HepG2 (cell line): ENCODE measurements around the gene CCL27. TPM values are rescaled to one million over a fixed set of nuclear protein-coding genes. Genes with fewer than 3 reads are reported as not detected.

Experiments used
- ATAC-seq: fragments of 200-7000 bp; cut with Tn5 transposase; 3 replicates; pipeline ENCODE4 v1.9.1; 2020; ENCODE audit warnings: mild to moderate bottlenecking, moderate library complexity
- BruUV-seq: library from RNA; stranded (reverse); fragments of 400-500 nt; replicated peaks from 2 replicates; lab custom pipeline; 2021; lab: Mats Ljungman, UMichigan
- CTCF ChIA-PET: fragments of 300-600 bp; formaldehyde crosslinking; extraction: SDS; loops from one replicate; lab custom pipeline; 2021; ENCODE audit warnings: low total read pairs, inconsistent platforms, low intra/inter-chr PET ratio; lab: Yijun Ruan, JAX
- POLR2A ChIA-PET: fragments of 350-600 bp; sonication (Branson Sonifier 250); formaldehyde crosslinking; loops from one replicate; lab custom pipeline; 2020; ENCODE audit warnings: antibody characterized with exemption, inconsistent platforms; lab: Yijun Ruan, JAX
- DNase-seq: peaks from one replicate; pipeline ENCODE4 v3.0.0-alpha.2; 2015; ENCODE audit warnings: low spot score
- FAIRE-seq: peaks from 3 replicates; lab custom pipeline; 2011; peaks lifted over from hg19 to GRCh38; lab: Jason Lieb, UNC
- H2AFZ ChIP-seq: one replicate; pipeline ENCODE4 v1.6.1; 2011; ENCODE audit warnings: low read length, inconsistent platforms
- H3K27ac ChIP-seq: fragments of 300-600 bp; 3 replicates; pipeline ENCODE4 v1.8.0; 2011; ENCODE audit warnings: mixed run types, mild to moderate bottlenecking, mixed read lengths, low read length, inconsistent platforms; ENCODE audit not compliant: insufficient read depth; ENCODE audit errors: extremely low read length
- H3K27me3 ChIP-seq, 2 experiments: fragments of 200-600 bp in 1 of 2; 2 replicates in 1 of 2; 3 replicates in 1 of 2; pipeline versions ENCODE4 v1.6.0 to v1.8.0; 2011; ENCODE audit warnings: low read length in 2 of 2, mild to moderate bottlenecking in 2 of 2, moderate library complexity in 2 of 2, inconsistent platforms in 1 of 2; ENCODE audit not compliant: insufficient read depth in 2 of 2, control insufficient read depth in 1 of 2
- H3K36me3 ChIP-seq, 2 experiments: fragments of 200-600 bp in 1 of 2; replicated peaks in 1 of 2; 2 replicates in 1 of 2; 3 replicates in 1 of 2; pipeline versions ENCODE4 v1.5.1 to v1.8.0; 2011; ENCODE audit warnings: low read length in 2 of 2, inconsistent platforms in 1 of 2; ENCODE audit not compliant: insufficient read depth in 2 of 2, control insufficient read depth in 1 of 2
- H3K4me1 ChIP-seq: 2 replicates; pipeline ENCODE4 v1.5.1; 2012; ENCODE audit warnings: low read length, inconsistent platforms; ENCODE audit not compliant: insufficient read depth
- H3K4me2 ChIP-seq: 2 replicates; pipeline ENCODE4 v1.6.0; 2011; ENCODE audit warnings: low read depth, low read length, inconsistent platforms
- H3K4me3 ChIP-seq, 3 experiments: fragments of 200-600 bp in 1 of 3; sonication (generic), shearing (Covaris generic) in 1 of 3; replicated peaks in 1 of 3; 2 replicates each; pipeline ENCODE4 v1.5.1; 2011 to 2016; ENCODE audit warnings: low read length in 3 of 3, inconsistent platforms in 2 of 3, low read depth in 2 of 3, mild to moderate bottlenecking in 2 of 3, control low read depth in 1 of 3, mixed read lengths in 1 of 3; ENCODE audit not compliant: insufficient read depth in 1 of 3
- H3K79me2 ChIP-seq: one replicate; pipeline ENCODE4 v1.6.1; 2011; ENCODE audit warnings: low read length, inconsistent platforms; ENCODE audit not compliant: insufficient read depth
- H3K9ac ChIP-seq: 2 replicates; pipeline ENCODE4 v1.6.0; 2011; ENCODE audit warnings: mild to moderate bottlenecking, low read depth, low read length, inconsistent platforms; ENCODE audit not compliant: insufficient read depth
- H3K9me3 ChIP-seq: 2 replicates; pipeline ENCODE4 v1.5.1; 2012; ENCODE audit warnings: mild to moderate bottlenecking, low read length
- H4K20me1 ChIP-seq: 2 replicates; pipeline ENCODE4 v1.6.0; 2011; ENCODE audit warnings: inconsistent platforms, mild to moderate bottlenecking, low read length, moderate library complexity; ENCODE audit not compliant: insufficient read depth
- CCAR2 ChIP-seq: fragments of 200-400 bp; formaldehyde crosslinking; optimal IDR thresholded peaks from 2 replicates; pipeline ENCODE3; 2018; ENCODE audit warnings: low read depth, mild to moderate bottlenecking, low read length, moderate library complexity
- GABPA ChIP-seq, 2 experiments: IDR thresholded peaks; 2 replicates each; pipeline ENCODE4 v1.6.1; 2011 to 2016; ENCODE audit warnings: low read depth in 2 of 2, low read length in 1 of 2, missing biosample characterization in 1 of 2, missing genetic modification characterization in 1 of 2
- KLF15 ChIP-seq: sonication (generic); formaldehyde crosslinking; IDR thresholded peaks from 2 replicates; pipeline ENCODE4 v1.8.1; 2023; ENCODE audit warnings: borderline replicate concordance, mild to moderate bottlenecking, inconsistent platforms, missing genetic modification reagents, mixed read lengths
- NR2F6 ChIP-seq, 2 experiments: IDR thresholded peaks; 2 replicates each; pipeline ENCODE4 v1.6.1; 2016; ENCODE audit warnings: antibody characterized with exemption in 1 of 2, mild to moderate bottlenecking in 1 of 2
- SALL1 ChIP-seq: sonication (generic); formaldehyde crosslinking; IDR thresholded peaks from 2 replicates; pipeline ENCODE4 v1.8.0; 2022; ENCODE audit warnings: mild to moderate bottlenecking, missing genetic modification reagents
- TCF7 ChIP-seq: sonication (generic); IDR thresholded peaks from 2 replicates; pipeline ENCODE4 v1.6.1; 2016; ENCODE audit warnings: antibody characterized with exemption, low read depth
- ZNF549 ChIP-seq: sonication (generic); formaldehyde crosslinking; IDR thresholded peaks from 2 replicates; pipeline ENCODE4 v1.5.0; 2020; ENCODE audit warnings: missing genetic modification reagents
- ZNF709 ChIP-seq: sonication (generic); formaldehyde crosslinking; IDR thresholded peaks from 2 replicates; pipeline ENCODE4 v1.5.0; 2020; ENCODE audit warnings: mild to moderate bottlenecking, missing genetic modification reagents
- WGBS: methylation state at CpG from one replicate; pipeline ENCODE4 v1.1.6; 2017; ENCODE audit warnings: low lambda C conversion rate; 5-methylcytosine and 5-hydroxymethylcytosine counted together
- in situ Hi-C: cut with HindIII; loops from 2 replicates; pipeline ENCODE4 v1.10.0; 2017; ENCODE audit warnings: low pct_unique_long_range_greater_than_20kb; ENCODE audit not compliant: extremely low pct_ligation_motif_present
- intact Hi-C: fragments of 100-400 bp; cut with micrococcal nuclease; formaldehyde crosslinking; loops from one replicate; pipeline ENCODE4 v1.10.0; 2022; ENCODE audit not compliant: unreplicated experiment
- polyA plus RNA-seq, 8 experiments: library from polyadenylated mRNA; depleted of rRNA in 3 of 8; stranded (reverse) in 7 of 8; unstranded in 1 of 8; fragments of >200 nt; fragmentation: Illumina TruSeq in 4 of 8; extraction: Trizol in 4 of 8; gene quantifications; 2 replicates each; pipeline versions ENCODE4 v1.2.1 to v1.2.3, GENCODE V29; 2011 to 2016; ENCODE audit warnings: low read depth in 4 of 8, missing spikeins in 1 of 8, mixed read lengths in 1 of 8; ENCODE audit not compliant: insufficient read depth in 1 of 8
- total RNA-seq, 5 experiments: library from RNA; depleted of rRNA; stranded (reverse); fragments of >200 nt; fragmentation: Illumina TruSeq; extraction: Trizol; gene quantifications; 2 replicates each; pipeline ENCODE4 v1.2.3, GENCODE V29; 2016; ENCODE audit warnings: low read depth in 1 of 5
- TF ChIP-seq, protein P1 (sequence below): sonication (generic); formaldehyde crosslinking; IDR thresholded peaks from 2 replicates; pipeline ENCODE4 v1.4.0; 2020; ENCODE audit warnings: mild to moderate bottlenecking, missing genetic modification reagents

The CCL27 gene
- total and polyA plus RNA-seq, 2 of the 13 experiments (the other 11 are each of a cell fraction or from before 2014, with no cell fraction given): not detected

DNA sequence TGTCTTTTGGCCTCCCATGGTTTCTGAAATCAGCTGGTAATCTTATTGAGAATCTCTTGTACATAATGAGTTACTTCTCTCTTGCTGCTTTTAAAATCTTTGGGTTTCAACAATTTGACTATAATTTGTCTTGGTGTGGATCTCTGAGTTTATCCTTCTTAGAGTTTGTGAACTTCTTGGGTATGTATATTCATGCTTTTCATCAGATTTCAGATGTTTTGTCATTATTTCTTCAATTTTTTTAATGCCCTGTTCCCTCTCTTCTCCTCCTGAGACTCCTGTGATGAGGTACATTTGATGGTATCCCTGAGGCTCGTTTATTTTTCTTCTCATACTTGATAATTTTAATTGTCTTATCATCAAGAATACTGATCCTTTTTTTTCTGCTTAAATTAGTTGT lies 49.7 kb upstream of the CCL27 start:
- H3K4me1 ChIP-seq: no peaks in the 10 kb centered on the region
- in situ Hi-C loops (no loop called here), intact Hi-C loops (no loop called here)
- ATAC-seq: no peak
- H3K9ac ChIP-seq: no peak overlapping the region
- peak; percentile 26 for FAIRE-seq
- CTCF ChIA-PET: no interaction called here
- no peak overlapping the region for H3K4me2 ChIP-seq
- WGBS: 0% methylated on average over 1 of the region's 1 CpG
- no peaks in the 10 kb centered on the region for H3K9me3 ChIP-seq
- H3K36me3 ChIP-seq: no peaks in the 10 kb centered on the region
- H3K27me3 ChIP-seq: peaks cover 1 to 5% of the 10 kb centered on the region in 2 experiments; a peak in 3 of 5 replicates
- no peak overlapping the region for H3K27ac ChIP-seq
- H3K79me2 ChIP-seq: no peaks in the 10 kb centered on the region
- no TSS peak for BruUV-seq
- H4K20me1 ChIP-seq: no peaks in the 10 kb centered on the region
- POLR2A ChIA-PET: no interaction called here
- H3K4me3 ChIP-seq: no peak overlapping the region
- no peak overlapping the region for H2AFZ ChIP-seq
- DNase-seq: no peak
- TF ChIP-seq TCF7 (no peak), CCAR2 (no peak), ZNF709 (CRISPR knock-in tag) (no peak), SALL1 (CRISPR knock-in tag) (no peak)

DNA sequence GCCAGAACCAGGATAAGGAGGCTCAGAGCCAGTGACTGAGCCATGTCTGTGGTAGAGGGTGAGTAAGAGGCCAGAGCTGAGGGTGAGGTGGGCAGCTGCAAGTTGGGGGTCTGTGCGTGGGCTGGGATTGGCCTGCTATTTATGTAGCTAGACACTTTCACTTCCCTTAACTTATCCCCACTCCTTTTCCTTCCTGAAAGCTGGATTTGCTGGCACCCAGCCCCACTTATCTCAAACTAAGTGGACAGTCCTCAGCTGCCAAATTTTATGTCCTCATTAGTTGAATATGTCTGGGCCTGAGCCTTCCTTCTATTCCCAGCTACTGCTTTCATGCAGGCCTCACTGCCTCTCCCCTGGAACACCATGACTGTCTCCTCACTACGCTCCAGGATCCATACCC lies 47.6 kb upstream of the CCL27 start, which contains the start of gene CCL21:
CCL21 (minus strand) TSS at position 114 of the 400 bp plus-strand sequence; CDS start at position 44, 70 bp downstream.
- H3K9ac ChIP-seq: no peak within 1 kb of the TSS
- DNase-seq (no peak), FAIRE-seq (no peak), ATAC-seq (no peak)
- WGBS: 41% methylated on average over 2 of the region's 2 CpGs
- in situ Hi-C loops (no loop called here), intact Hi-C loops (no loop called here)
- no peaks in the 10 kb centered on the region for H3K36me3 ChIP-seq
- H3K4me1 ChIP-seq: no peaks in the 10 kb centered on the region
- no peak within 1 kb of the TSS for H3K4me3 ChIP-seq
- no peaks in the 10 kb centered on the region for H3K9me3 ChIP-seq
- H2AFZ ChIP-seq: no peak within 1 kb of the TSS
- no peak within 1 kb of the TSS for H3K4me2 ChIP-seq
- no peak within 1 kb of the TSS for H3K27ac ChIP-seq
- H3K27me3 ChIP-seq: peaks cover 0 to 1% of the 10 kb centered on the region in 2 experiments; a peak in 3 of 5 replicates
- H4K20me1 ChIP-seq: no peaks in the 10 kb centered on the region
- POLR2A ChIA-PET: interaction anchor here (0.7 kb wide), 1 partner anchor 57 kb away, joined by 3 read pairs; no protein-coding TSS in a partner anchor
- no peaks in the 10 kb centered on the region for H3K79me2 ChIP-seq
- CTCF ChIA-PET: no interaction called here
- BruUV-seq: no TSS peak
- TF ChIP-seq, protein P1, sequence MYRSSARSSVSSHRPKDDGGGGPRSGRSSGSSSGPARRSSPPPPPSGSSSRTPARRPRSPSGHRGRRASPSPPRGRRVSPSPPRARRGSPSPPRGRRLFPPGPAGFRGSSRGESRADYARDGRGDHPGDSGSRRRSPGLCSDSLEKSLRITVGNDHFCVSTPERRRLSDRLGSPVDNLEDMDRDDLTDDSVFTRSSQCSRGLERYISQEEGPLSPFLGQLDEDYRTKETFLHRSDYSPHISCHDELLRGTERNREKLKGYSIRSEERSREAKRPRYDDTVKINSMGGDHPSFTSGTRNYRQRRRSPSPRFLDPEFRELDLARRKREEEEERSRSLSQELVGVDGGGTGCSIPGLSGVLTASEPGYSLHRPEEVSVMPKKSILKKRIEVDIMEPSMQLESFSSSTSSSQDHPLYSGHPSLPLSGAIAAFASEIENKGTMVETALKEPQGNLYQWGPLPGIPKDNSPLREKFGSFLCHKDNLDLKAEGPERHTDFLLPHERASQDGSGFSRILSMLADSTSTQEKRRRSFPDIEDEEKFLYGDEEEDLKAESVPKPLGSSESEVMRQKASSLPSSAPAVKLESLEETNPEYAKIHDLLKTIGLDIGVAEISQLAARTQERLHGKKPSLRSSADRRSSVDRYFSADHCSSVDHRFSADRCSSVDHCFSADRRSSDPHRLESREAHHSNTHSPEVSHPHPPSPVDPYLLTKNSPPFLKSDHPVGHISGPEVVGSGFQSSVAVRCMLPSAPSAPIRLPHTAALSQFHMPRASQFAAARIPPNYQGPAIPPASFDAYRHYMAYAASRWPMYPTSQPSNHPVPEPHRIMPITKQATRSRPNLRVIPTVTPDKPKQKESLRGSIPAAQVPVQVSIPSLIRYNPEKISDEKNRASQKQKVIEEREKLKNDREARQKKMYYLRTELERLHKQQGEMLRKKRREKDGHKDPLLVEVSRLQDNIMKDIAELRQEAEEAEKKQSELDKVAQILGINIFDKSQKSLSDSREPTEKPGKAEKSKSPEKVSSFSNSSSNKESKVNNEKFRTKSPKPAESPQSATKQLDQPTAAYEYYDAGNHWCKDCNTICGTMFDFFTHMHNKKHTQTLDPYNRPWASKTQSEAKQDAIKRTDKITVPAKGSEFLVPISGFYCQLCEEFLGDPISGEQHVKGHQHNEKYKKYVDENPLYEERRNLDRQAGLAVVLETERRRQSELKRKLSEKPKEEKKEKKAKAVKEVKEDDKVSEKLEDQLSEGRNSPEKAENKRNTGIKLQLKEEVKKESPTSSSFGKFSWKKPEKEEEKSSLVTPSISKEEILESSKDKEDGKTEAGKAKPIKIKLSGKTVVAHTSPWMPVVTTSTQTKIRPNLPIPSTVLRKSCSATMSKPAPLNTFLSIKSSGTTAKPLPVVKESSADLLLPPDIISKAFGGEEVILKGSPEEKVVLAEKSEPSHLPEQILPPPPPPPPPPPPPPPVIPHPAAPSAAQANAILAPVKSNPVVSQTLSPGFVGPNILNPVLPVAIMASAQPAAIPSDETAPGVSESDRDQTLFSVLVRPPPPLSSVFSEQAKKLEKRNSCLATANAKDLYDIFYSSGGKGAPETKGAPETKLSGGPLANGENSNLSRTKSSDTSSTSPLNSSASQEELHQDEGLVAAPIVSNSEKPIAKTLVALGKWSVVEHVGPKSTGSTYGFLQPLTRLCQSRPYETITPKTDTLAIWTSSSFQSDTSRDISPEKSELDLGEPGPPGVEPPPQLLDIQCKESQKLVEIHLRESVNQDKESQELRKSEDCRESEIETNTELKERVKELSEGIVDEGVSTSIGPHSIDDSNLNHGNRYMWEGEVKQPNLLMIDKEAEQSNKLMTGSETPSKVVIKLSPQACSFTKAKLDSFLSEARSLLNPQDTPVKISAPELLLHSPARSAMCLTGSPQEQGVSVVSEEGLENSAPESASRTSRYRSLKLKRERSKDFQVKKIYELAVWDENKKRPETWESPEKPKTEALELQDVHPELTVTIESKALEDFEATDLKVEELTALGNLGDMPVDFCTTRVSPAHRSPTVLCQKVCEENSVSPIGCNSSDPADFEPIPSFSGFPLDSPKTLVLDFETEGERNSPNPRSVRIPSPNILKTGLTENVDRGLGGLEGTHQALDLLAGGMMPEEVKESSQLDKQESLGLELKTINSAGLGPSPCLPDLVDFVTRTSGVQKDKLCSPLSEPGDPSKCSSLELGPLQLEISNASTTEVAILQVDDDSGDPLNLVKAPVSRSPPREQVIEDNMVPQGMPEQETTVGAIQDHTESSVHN (CRISPR knock-in tag): no peak
- TF ChIP-seq NR2F6 (IDR thresholded peaks at IDR 0.05) (no peak), NR2F6 (CRISPR knock-in tag; IDR thresholded peaks at IDR 0.05) (no peak), KLF15 (CRISPR knock-in tag) (no peak), ZNF549 (CRISPR knock-in tag) (no peak), GABPA (IDR thresholded peaks at IDR 0.05; ENCODE audit: low read depth, low read length) (no peak), GABPA (CRISPR knock-in tag; IDR thresholded peaks at IDR 0.05; ENCODE audit: low read depth) (no peak)
